PFSK-1 (cell line): ENCODE data around the gene CDC45.

ENCODE experiments used
- FOXP2 ChIP-seq: optimal IDR thresholded peaks from 2 replicates; pipeline ENCODE3; 2011; ENCODE audit warnings: borderline replicate concordance, control low read depth, inconsistent platforms; ENCODE audit not compliant: insufficient read depth; ENCODE audit errors: extremely low read length, extremely low read depth
- POLR2AphosphoS5 ChIP-seq: IDR thresholded peaks from 2 replicates; pipeline ENCODE4 v1.6.1; 2012; ENCODE audit warnings: low read depth, mild to moderate bottlenecking, control low read depth, low read length, moderate library complexity
- SIN3A ChIP-seq: IDR thresholded peaks from 2 replicates; pipeline ENCODE4 v1.6.1; 2012; ENCODE audit warnings: mild to moderate bottlenecking, low read length, moderate library complexity, borderline replicate concordance; ENCODE audit not compliant: insufficient read depth
- TAF1 ChIP-seq: IDR thresholded peaks from 2 replicates; pipeline ENCODE4 v1.6.1; 2012; ENCODE audit warnings: low read length, control low read depth, borderline replicate concordance; ENCODE audit not compliant: insufficient read depth
- TF ChIP-seq, protein P1 (sequence below), 2 experiments: IDR thresholded peaks; 2 replicates each; pipeline versions ENCODE4 v1.6.1 to v1.8.0; 2011 to 2012; ENCODE audit warnings: low read depth in 2 of 2, low read length in 2 of 2, control low read depth in 1 of 2, inconsistent platforms in 1 of 2, mild to moderate bottlenecking in 1 of 2, moderate library complexity in 1 of 2; ENCODE audit not compliant: insufficient read depth in 1 of 2

CDC45 gene

DNA sequence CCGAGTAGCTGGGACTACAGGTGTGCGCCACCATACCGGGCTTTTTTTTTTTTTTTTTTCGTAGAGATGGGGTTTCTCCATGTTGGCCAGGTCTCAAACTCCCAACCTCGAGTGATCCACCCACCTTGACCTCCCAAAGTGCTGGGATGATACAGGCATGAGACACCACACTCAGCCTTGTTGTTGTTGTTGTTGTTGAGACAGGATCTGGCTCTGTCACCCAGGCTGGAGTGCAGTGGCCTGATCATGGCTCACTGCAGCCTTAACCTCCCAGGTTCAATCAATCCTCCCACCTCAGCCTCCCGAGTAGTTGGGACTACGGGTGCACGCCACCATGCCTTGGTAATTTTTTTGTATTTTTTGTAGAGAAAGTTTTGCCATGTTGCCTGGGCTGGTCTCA, 67.9 kb downstream of the CDC45 start:
- TF ChIP-seq POLR2AphosphoS5, result no peak
- TF ChIP-seq TAF1, result no peak
- no peak for TF ChIP-seq SIN3A
- TF ChIP-seq, protein P1, sequence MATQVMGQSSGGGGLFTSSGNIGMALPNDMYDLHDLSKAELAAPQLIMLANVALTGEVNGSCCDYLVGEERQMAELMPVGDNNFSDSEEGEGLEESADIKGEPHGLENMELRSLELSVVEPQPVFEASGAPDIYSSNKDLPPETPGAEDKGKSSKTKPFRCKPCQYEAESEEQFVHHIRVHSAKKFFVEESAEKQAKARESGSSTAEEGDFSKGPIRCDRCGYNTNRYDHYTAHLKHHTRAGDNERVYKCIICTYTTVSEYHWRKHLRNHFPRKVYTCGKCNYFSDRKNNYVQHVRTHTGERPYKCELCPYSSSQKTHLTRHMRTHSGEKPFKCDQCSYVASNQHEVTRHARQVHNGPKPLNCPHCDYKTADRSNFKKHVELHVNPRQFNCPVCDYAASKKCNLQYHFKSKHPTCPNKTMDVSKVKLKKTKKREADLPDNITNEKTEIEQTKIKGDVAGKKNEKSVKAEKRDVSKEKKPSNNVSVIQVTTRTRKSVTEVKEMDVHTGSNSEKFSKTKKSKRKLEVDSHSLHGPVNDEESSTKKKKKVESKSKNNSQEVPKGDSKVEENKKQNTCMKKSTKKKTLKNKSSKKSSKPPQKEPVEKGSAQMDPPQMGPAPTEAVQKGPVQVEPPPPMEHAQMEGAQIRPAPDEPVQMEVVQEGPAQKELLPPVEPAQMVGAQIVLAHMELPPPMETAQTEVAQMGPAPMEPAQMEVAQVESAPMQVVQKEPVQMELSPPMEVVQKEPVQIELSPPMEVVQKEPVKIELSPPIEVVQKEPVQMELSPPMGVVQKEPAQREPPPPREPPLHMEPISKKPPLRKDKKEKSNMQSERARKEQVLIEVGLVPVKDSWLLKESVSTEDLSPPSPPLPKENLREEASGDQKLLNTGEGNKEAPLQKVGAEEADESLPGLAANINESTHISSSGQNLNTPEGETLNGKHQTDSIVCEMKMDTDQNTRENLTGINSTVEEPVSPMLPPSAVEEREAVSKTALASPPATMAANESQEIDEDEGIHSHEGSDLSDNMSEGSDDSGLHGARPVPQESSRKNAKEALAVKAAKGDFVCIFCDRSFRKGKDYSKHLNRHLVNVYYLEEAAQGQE (IDR thresholded peaks at IDR 0.05; ENCODE audit: insufficient read depth in 1 of 2, low read depth in 2 of 2, low read length in 2 of 2), result no peak
- TF ChIP-seq FOXP2, result no peak

DNA sequence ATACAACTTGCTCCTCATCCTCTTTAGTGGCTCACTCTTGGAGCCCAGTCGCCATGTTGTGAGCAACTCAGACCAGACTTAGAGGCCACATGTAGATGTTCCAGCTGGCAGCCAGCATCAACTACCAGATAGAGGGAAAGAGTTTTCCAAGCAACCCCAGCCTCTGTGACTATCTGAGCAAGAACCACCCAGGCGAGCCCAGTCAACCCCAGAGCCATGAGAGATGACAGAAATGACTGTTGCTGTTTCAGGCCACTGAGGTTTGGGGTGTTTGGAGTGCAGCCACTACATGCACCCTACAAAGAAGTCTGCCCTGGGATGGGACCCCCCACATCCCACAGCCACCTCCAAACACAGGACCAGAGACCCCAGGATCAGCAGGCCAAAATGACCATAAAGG, 69.2 kb downstream of the CDC45 start:
- TF ChIP-seq POLR2AphosphoS5 (no peak), FOXP2 (no peak), TAF1 (no peak), SIN3A (no peak)
- TF ChIP-seq, protein P1 (IDR thresholded peaks at IDR 0.05; ENCODE audit: insufficient read depth in 1 of 2, low read depth in 2 of 2, low read length in 2 of 2), result no peak

DNA sequence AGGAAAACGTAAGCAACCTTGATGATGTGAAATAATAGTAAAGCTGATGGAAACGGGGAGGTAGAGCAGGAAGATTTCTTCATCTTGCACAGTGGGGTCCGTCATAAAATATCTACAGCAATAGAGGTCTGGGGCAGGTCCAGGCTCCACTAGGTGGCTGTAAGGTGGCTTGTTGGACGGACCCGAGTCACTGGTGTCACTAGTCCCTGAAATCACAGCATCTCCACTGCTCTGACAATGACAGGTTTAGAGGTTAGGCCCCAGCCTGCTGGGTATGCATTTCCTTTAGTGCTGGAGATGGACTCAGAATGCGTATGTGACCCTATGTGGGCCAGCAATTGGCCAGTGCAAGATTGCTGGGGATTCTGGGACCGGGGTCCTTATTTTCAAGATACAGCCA, 69.7 kb downstream of the CDC45 start:
- TF ChIP-seq, protein P1 (IDR thresholded peaks at IDR 0.05; ENCODE audit: insufficient read depth in 1 of 2, low read depth in 2 of 2, low read length in 2 of 2), result no peak
- TF ChIP-seq POLR2AphosphoS5, result no peak

DNA sequence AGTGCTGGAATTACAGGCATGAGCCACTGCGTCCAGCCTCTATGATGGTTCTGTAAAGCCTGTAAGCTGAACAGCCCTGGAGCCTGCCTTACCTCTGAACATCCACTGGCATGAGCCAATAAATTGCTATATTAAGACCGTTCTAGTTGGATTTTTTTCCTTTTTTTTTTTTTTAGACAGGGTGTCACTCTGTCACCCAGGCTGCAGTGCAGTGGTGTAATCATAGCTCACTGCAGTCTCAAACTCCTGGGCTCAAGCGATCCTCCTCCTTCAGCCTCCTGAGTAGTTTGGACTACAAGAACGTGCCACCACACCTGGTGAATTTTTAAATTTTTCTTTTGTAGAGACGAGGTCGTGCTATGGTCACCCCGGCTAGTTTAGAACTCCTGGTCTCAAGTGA, 70.7 kb downstream of the CDC45 start:
- TF ChIP-seq SIN3A (no peak), FOXP2 (no peak), TAF1 (no peak), POLR2AphosphoS5 (no peak)
- TF ChIP-seq, protein P1 (IDR thresholded peaks at IDR 0.05; ENCODE audit: insufficient read depth in 1 of 2, low read depth in 2 of 2, low read length in 2 of 2), result no peak

DNA sequence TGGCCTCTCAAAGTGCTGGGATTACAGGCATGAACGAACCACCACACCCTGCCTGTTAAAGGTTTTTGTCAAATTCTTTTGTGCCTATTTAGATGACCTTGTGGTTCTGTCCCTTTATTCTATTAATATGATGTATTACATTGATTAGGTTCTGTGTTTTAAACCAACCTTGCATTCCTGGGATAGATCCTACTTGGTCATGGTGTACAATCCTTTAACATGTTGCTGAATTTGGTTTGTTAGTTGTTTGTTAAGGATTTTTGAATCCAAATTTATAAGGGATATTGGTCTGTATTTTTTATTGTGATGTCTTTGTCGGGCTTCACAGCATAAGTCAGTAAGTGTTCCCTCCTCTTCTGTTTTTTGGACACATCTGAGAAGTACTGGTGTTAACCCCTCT, 73.5 kb downstream of the CDC45 start:
- no peak for TF ChIP-seq TAF1
- no peak for TF ChIP-seq SIN3A
- TF ChIP-seq POLR2AphosphoS5, result no peak
- TF ChIP-seq FOXP2, result no peak
- TF ChIP-seq, protein P1 (IDR thresholded peaks at IDR 0.05; ENCODE audit: insufficient read depth in 1 of 2, low read depth in 2 of 2, low read length in 2 of 2), result no peak
